HG03139 (cell line): ENCODE measurements around the gene CCR2.

Experiments used
- ATAC-seq: cut with Tn5 transposase; IDR thresholded peaks from one replicate; pipeline ENCODE4 v1.9.1; 2021; ENCODE audit not compliant: unreplicated experiment

The CCR2 gene

GRCh38 chr3:46354478-46354877 lies 567 bp downstream of the CCR2 start:
- ATAC-seq = no peak

- ATAC-seq = no peak
These were observed 1.1 kb downstream of the CCR2 start for GRCh38 chr3:46354984-46355383.

GRCh38 chr3:46356276-46356675 lies 2.4 kb downstream of the CCR2 start:
- ATAC-seq = no peak

- ATAC-seq = no peak
These were observed 3.0 kb downstream of the CCR2 start for GRCh38 chr3:46356909-46357308.

DNA sequence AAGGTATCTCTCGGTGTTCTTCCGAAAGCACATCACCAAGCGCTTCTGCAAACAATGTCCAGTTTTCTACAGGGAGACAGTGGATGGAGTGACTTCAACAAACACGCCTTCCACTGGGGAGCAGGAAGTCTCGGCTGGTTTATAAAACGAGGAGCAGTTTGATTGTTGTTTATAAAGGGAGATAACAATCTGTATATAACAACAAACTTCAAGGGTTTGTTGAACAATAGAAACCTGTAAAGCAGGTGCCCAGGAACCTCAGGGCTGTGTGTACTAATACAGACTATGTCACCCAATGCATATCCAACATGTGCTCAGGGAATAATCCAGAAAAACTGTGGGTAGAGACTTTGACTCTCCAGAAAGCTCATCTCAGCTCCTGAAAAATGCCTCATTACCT lies 4.6 kb downstream of the CCR2 start:
- ATAC-seq = no peak

DNA sequence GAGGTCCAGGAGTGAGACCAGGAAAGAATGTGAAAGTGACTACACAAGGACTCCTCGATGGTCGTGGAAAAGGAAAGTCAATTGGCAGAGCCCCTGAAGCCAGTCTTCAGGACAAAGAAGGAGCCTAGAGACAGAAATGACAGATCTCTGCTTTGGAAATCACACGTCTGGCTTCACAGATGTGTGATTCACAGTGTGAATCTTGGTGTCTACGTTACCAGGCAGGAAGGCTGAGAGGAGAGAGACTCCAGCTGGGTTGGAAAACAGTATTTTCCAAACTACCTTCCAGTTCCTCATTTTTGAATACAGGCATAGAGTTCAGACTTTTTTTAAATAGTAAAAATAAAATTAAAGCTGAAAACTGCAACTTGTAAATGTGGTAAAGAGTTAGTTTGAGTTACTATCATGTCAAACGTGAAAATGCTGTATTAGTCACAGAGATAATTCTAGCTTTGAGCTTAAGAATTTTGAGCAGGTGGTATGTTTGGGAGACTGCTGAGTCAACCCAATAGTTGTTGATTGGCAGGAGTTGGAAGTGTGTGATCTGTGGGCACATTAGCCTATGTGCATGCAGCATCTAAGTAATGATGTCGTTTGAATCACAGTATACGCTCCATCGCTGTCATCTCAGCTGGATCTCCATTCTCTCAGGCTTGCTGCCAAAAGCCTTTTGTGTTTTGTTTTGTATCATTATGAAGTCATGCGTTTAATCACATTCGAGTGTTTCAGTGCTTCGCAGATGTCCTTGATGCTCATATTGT lies 6.0 kb downstream of the CCR2 start:
- no peak for ATAC-seq

DNA sequence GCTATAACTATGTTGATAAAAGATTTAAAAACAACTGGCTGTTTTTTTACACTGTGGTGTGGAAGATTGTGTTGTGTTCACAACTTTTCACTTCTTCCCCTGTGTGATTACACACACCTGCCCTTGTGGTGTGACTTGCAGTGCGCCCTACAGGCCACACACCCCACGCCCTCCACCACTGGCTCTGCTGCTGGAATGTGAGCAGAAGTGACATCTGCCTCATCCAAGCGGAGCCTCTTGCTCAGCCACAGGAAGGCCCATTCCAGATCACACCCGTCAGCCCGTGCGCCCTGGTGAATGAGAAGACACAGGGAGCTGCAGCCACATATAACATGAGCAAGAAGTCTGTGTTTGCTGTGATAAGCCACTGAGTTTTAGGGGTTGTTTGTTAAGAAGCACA lies 7.0 kb downstream of the CCR2 start:
- no peak for ATAC-seq

DNA sequence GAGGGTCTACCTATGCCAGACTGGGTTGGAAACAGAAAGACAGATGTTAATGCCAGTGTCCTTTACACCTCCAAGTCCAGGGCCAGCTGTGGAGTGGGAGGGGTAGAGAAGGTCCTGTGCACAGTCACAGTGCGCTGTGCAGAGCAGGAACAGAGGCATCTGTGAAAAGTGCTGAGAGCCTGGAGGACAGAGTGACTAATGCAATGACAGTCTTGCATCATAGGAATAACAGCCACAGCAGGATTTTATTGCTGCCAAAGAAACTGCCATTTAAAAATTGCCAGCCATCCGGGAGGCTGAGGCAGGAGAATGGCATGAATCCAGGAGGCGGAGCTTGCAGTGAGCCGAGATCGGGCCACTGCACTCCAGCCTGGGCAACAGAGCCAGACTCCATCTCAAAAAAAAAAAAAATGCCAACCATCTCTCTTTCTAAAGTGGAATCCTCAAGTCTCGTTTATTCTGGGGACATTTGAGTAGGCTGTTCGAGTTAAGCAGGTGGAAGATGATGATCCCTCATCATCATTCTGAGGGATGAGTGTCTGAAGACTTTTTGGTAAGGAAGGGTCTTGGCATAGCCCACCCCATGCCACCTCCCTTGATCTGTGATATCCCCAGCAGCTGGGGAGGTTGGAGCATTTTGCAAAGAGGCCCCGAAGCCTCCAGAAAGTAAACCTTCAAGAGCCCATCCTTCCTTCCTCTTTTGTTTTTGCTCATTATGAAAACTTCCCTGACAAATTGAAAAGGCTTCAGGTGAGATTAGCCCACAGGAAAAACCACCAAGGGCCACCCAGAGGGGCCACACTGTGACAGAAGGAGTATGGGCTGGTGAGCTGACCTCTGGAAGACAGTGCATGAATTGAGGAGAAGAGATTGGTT lies 7.7 kb downstream of the CCR2 start:
- ATAC-seq = no peak

DNA sequence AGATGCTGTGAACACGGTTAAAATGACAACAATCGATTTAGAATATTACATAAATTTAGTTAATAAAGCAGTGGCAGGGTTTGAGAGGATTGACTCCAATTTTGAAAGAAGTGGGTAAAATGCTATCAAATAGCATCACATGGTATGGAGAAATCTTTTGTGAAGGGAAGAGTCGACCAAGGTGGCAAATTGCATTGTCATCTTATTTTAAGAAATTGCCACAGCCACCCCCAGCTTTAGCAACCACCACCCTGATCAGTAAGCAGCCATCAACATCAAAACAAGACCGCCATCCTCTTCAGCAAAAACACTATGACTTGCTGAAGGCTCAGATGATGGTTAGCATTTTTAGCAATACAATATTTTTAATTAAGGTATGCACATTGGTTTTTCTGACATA lies 11.1 kb downstream of the CCR2 start:
- ATAC-seq = no peak

- no peak for ATAC-seq
These were observed 12.0 kb downstream of the CCR2 start for GRCh38 chr3:46365737-46366524.

GRCh38 chr3:46367811-46368210 lies 13.9 kb downstream of the CCR2 start:
- no peak for ATAC-seq

DNA sequence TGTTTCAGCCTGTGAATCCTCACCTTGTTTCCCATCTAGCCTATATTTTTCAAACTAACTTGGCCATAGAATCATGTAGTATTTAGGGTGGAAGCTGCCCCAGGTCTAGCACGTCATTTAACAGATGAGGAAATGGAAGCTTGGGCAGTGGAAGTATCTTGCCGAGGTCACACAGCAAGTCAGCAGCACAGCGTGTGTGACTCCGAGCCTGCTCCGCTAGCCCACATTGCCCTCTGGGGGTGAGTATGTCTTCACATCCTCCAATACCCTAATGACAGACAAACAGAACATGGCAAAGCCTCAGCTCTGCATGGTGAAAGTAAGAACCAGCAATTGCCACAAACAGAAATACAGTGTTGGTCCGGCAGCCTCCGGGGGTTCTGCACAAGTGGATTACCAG lies 14.7 kb downstream of the CCR2 start:
- no peak for ATAC-seq

DNA sequence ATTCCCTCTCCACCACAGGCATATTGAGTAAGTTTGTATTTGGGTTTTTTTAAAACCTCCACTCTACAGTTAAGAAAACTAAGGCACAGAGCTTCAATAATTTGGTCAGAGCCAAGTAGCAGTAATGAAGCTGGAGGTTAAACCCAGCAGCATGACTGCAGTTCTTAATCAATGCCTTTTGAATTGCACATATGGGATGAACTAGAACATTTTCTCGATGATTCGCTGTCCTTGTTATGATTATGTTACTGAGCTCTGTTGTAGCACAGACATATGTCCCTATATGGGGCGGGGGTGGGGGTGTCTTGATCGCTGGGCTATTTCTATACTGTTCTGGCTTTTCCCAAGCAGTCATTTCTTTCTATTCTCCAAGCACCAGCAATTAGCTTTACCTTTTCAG lies 15.2 kb downstream of the CCR2 start:
- ATAC-seq = no peak

DNA sequence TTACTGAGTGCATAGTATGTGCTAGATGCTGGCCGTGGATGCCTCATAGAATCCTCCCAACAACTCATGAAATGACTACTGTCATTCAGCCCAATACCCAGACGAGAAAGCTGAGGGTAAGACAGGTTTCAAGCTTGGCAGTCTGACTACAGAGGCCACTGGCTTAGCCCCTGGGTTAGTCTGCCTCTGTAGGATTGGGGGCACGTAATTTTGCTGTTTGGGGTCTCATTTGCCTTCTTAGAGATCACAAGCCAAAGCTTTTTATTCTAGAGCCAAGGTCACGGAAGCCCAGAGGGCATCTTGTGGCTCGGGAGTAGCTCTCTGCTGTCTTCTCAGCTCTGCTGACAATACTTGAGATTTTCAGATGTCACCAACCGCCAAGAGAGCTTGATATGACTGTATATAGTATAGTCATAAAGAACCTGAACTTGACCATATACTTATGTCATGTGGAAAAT lies 15.8 kb downstream of the CCR2 start:
- no peak for ATAC-seq

- ATAC-seq = no peak
These were observed 17.1 kb downstream of the CCR2 start, which contains the start of gene CCR5 for GRCh38 chr3:46370839-46371518. Gene CCR5 (plus strand): TSS chr3:46370946. CDS start chr3:46372903, 1,957 bp downstream.

DNA sequence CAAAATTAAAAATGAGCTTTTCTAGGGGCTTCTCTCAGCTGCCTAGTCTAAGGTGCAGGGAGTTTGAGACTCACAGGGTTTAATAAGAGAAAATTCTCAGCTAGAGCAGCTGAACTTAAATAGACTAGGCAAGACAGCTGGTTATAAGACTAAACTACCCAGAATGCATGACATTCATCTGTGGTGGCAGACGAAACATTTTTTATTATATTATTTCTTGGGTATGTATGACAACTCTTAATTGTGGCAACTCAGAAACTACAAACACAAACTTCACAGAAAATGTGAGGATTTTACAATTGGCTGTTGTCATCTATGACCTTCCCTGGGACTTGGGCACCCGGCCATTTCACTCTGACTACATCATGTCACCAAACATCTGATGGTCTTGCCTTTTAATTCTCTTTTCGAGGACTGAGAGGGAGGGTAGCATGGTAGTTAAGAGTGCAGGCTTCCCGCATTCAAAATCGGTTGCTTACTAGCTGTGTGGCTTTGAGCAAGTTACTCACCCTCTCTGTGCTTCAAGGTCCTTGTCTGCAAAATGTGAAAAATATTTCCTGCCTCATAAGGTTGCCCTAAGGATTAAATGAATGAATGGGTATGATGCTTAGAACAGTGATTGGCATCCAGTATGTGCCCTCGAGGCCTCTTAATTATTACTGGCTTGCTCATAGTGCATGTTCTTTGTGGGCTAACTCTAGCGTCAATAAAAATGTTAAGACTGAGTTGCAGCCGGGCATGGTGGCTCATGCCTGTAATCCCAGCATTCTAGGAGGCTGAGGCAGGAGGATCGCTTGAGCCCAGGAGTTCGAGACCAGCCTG lies 17.8 kb downstream of the CCR2 start:
- ATAC-seq = no peak

GRCh38 chr3:46372492-46373359 lies 18.8 kb downstream of the CCR2 start:
- ATAC-seq = no peak

DNA sequence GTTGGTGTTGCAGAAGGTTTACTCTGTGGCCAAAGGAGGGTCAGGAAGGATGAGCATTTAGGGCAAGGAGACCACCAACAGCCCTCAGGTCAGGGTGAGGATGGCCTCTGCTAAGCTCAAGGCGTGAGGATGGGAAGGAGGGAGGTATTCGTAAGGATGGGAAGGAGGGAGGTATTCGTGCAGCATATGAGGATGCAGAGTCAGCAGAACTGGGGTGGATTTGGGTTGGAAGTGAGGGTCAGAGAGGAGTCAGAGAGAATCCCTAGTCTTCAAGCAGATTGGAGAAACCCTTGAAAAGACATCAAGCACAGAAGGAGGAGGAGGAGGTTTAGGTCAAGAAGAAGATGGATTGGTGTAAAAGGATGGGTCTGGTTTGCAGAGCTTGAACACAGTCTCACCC lies 20.8 kb downstream of the CCR2 start:
- ATAC-seq = no peak

- ATAC-seq = no peak
These were observed 21.3 kb downstream of the CCR2 start for GRCh38 chr3:46375218-46375617.
